AG04450 (cell line): ENCODE results near the gene BEX3. TPM values are rescaled to one million over a fixed set of nuclear protein-coding genes. Genes with fewer than 3 reads are reported as not detected.
A peak's percentile ranks its signal among the peaks of the same experiment; 100 is the strongest.

Source experiments
- CTCF ChIA-PET: fragments of 300-600, 350-600 bp; formaldehyde crosslinking; extraction: SDS; loops from one replicate; lab custom pipeline; 2022; ENCODE audit warnings: antibody characterized with exemption, inconsistent platforms; lab: Charles Lee
- POLR2A ChIA-PET: fragments of 350-600 bp; formaldehyde crosslinking; extraction: SDS; loops from one replicate; lab custom pipeline; 2021; ENCODE audit warnings: antibody characterized with exemption, inconsistent platforms; lab: Yijun Ruan, JAX
- DNase-seq: peaks from one replicate; pipeline ENCODE4 v3.0.0-alpha.2; 2011; ENCODE audit warnings: low read depth, low spot score
- H3K27ac ChIP-seq: one replicate; pipeline ENCODE4 v1.5.1; 2012; ENCODE audit warnings: low read depth, low read length, control low read depth
- H3K27me3 ChIP-seq: one replicate; pipeline ENCODE4 v1.6.0; 2012; ENCODE audit warnings: low read length; ENCODE audit not compliant: control insufficient read depth, insufficient read depth
- H3K4me3 ChIP-seq: 2 replicates; pipeline ENCODE4 v1.5.1; 2011; ENCODE audit warnings: mild to moderate bottlenecking, low read depth, low read length, control low read depth
- H3K9me3 ChIP-seq: 2 replicates; pipeline ENCODE4 v1.5.1; 2012; ENCODE audit warnings: low read length; ENCODE audit not compliant: control insufficient read depth, insufficient read depth
- polyA plus RNA-seq: library from polyadenylated mRNA; depleted of rRNA; stranded (reverse); fragments of >200 nt; gene quantifications from 2 replicates; pipeline ENCODE4 v1.2.3, GENCODE V29; 2011
- TF ChIP-seq, protein P1 (sequence below): IDR thresholded peaks from 2 replicates; pipeline ENCODE4 v1.5.1; 2011; ENCODE audit warnings: low read depth, low read length, control low read depth, inconsistent platforms

The BEX3 gene
- polyA plus RNA-seq, 1 experiment, result 772 TPM

DNA sequence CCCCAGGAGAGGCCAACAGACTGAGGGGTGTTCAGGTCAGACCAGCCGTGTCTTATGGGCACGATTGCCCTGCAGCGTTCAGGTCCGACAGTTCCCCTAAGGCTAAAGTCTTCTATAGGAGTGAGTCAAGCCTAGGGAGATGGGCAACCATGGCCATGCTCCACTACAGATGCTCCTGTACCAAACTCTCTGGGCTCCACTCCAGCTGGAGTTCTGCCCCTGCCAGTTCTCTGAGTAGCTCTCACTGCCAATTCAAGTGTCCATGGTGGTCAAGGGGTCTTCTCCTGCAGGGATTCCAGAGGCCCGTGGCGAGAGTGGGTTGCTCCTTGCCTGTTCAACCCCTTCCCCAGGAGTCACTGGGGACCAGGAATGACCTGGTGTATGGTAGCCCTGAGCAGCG lies 38.2 kb downstream of the BEX3 start:
- no peaks in the 10 kb centered on the region for H3K27me3 ChIP-seq
- H3K27ac ChIP-seq, result peak overlapping the region; percentile 39
- no peaks in the 10 kb centered on the region for H3K9me3 ChIP-seq
- H3K4me3 ChIP-seq, result no peak overlapping the region
- ChIA-PET POLR2A (no interaction called here), CTCF (no interaction called here)
- no peak for DNase-seq
- TF ChIP-seq, protein P1, sequence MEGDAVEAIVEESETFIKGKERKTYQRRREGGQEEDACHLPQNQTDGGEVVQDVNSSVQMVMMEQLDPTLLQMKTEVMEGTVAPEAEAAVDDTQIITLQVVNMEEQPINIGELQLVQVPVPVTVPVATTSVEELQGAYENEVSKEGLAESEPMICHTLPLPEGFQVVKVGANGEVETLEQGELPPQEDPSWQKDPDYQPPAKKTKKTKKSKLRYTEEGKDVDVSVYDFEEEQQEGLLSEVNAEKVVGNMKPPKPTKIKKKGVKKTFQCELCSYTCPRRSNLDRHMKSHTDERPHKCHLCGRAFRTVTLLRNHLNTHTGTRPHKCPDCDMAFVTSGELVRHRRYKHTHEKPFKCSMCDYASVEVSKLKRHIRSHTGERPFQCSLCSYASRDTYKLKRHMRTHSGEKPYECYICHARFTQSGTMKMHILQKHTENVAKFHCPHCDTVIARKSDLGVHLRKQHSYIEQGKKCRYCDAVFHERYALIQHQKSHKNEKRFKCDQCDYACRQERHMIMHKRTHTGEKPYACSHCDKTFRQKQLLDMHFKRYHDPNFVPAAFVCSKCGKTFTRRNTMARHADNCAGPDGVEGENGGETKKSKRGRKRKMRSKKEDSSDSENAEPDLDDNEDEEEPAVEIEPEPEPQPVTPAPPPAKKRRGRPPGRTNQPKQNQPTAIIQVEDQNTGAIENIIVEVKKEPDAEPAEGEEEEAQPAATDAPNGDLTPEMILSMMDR, result no peak

DNA sequence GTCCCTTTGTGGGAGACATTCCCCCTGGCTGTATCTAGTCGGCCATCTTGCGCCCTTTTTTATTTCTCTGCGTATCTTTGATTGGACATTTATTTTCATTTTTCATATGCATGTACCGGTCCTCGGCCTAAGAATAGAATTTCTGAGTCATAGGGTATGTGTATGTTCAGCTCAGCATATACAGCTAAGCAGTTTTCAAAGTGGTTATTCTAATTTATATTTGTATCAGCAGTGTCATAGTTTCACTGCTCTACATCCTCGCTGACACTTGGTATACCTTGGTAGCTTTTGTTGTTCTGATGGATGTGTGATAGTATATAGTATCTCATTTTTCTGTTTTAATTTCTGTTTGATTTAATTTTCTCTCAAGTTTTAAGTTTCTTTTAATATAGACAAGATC lies 38.7 kb downstream of the BEX3 start:
- POLR2A ChIA-PET, result no interaction called here
- H3K4me3 ChIP-seq, result no peak overlapping the region
- H3K27me3 ChIP-seq, result no peaks in the 10 kb centered on the region
- no peak for DNase-seq
- TF ChIP-seq, protein P1, result no peak
- no peaks in the 10 kb centered on the region for H3K9me3 ChIP-seq
- peak overlapping the region; percentile 39 for H3K27ac ChIP-seq
- CTCF ChIA-PET, result no interaction called here

DNA sequence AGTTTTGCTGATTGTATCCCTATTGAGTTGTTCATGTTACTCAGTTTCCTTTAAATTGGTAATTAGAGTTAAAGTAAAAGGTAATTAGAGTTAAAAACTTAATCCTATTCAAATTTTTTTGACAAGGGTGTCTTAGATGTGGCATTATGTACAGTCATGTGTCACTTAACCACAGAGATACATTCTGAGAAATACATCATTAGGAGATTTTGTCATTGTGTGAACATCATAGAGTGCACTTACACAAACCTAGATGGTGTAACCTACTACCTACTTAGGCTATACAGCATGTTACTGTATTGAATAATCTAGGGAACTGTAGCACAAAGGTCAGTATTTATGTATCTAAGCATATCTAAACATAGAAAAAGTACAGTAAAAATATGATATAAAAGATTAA lies 39.2 kb downstream of the BEX3 start:
- CTCF ChIA-PET, result no interaction called here
- Histone ChIP-seq H3K27ac (no peak overlapping the region), H3K9me3 (no peaks in the 10 kb centered on the region), H3K4me3 (no peak overlapping the region), H3K27me3 (no peaks in the 10 kb centered on the region)
- POLR2A ChIA-PET, result no interaction called here
- TF ChIP-seq, protein P1, result no peak
- no peak for DNase-seq

DNA sequence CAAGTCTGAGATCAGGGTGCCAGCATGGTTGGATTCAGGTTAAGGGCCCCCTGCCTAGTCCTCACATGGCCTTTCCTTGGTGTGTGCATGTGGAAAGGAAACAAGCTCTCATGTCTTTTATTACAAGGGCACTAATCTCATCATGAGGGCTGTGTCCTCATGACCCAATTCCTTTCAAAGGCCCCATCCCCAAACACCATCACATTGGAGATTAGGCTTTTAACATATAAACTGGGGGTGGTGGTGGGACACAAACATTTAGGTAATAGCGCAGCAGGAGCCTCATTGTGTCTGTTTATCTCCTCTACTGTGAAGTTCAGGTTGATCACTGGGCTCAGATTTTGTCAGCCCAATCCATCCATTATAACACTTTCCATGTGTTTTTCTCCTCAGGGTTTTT lies 41.0 kb downstream of the BEX3 start:
- H3K4me3 ChIP-seq, result no peak overlapping the region
- CTCF ChIA-PET, result no interaction called here
- no peaks in the 10 kb centered on the region for H3K27me3 ChIP-seq
- no peak overlapping the region for H3K27ac ChIP-seq
- TF ChIP-seq, protein P1, result no peak
- no peak for DNase-seq
- no peaks in the 10 kb centered on the region for H3K9me3 ChIP-seq
- POLR2A ChIA-PET, result no interaction called here

DNA sequence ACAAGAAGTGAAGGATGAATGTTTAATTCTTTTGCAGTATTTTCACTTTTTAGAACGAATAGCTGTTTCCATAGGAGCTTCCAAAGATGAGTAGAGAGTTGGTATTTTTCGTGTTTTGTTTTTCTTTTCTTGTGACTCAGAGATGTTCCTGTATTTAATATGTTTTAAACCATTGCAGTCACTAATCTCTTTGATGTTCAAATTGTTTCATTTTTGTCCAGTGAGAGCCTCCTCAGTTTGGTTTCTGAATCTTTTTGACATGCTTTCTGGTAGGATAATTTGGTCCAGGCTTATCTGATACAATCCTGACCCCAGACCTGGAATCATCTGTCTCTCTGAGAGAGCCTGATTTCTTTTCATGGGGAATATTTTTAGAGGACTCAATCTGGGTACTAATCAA lies 41.6 kb downstream of the BEX3 start:
- no peak for DNase-seq
- Histone ChIP-seq H3K27ac (no peak overlapping the region), H3K27me3 (no peaks in the 10 kb centered on the region), H3K9me3 (no peaks in the 10 kb centered on the region), H3K4me3 (no peak overlapping the region)
- POLR2A ChIA-PET, result no interaction called here
- CTCF ChIA-PET, result no interaction called here
- TF ChIP-seq, protein P1, result no peak
